GM23338 (cell line): Measurements from ENCODE around the gene RAP1GAP. TPM values are rescaled to one million over a fixed set of nuclear protein-coding genes. Genes with fewer than 3 reads are reported as not detected.

ENCODE experiments used
- ATAC-seq: fragments of 200-7000 bp; cut with Tn5 transposase; 3 replicates; pipeline ENCODE4 v1.9.1; 2020
- DNase-seq: peaks from one replicate; pipeline ENCODE4 v3.0.0-alpha.2; 2015; ENCODE audit warnings: low spot score
- H2AFZ ChIP-seq: fragments of 200-600 bp; sonication (generic); 2 replicates; pipeline ENCODE4 v1.8.0; 2016; ENCODE audit warnings: antibody characterized with exemption, mild to moderate bottlenecking, moderate library complexity
- H3F3A ChIP-seq: fragments of 200-600 bp; sonication (generic); replicated peaks from 2 replicates; pipeline ENCODE4 v1.8.0; 2017; ENCODE audit warnings: antibody characterized with exemption, mixed run types, low read depth
- H3K27ac ChIP-seq: fragments of 200-600 bp; sonication (generic); 2 replicates; pipeline ENCODE4 v1.6.1; 2016; ENCODE audit warnings: low read depth
- H3K27me3 ChIP-seq: fragments of 200-600 bp; sonication (generic); 2 replicates; pipeline ENCODE4 v1.8.0; 2016; ENCODE audit warnings: mild to moderate bottlenecking, mixed run types, moderate library complexity; ENCODE audit not compliant: insufficient read depth
- H3K36me3 ChIP-seq: fragments of 200-600 bp; sonication (generic); 2 replicates; pipeline ENCODE4 v1.8.0; 2016; ENCODE audit warnings: mild to moderate bottlenecking; ENCODE audit not compliant: insufficient read depth
- H3K4me1 ChIP-seq: fragments of 200-600 bp; sonication (generic); 2 replicates; pipeline ENCODE4 v1.8.0; 2016; ENCODE audit warnings: mild to moderate bottlenecking, moderate library complexity; ENCODE audit not compliant: insufficient read depth
- H3K4me2 ChIP-seq: fragments of 200-600 bp; sonication (generic); 2 replicates; pipeline ENCODE4 v1.7.1; 2017; ENCODE audit warnings: mixed run types
- H3K4me3 ChIP-seq: fragments of 200-600 bp; sonication (generic); 2 replicates; pipeline ENCODE4 v1.6.1; 2016; ENCODE audit warnings: mixed run types
- H3K79me2 ChIP-seq: fragments of 200-600 bp; sonication (generic); replicated peaks from 2 replicates; pipeline ENCODE4 v1.8.0; 2017; ENCODE audit warnings: mild to moderate bottlenecking; ENCODE audit not compliant: insufficient read depth
- H3K9me2 ChIP-seq: fragments of 200-600 bp; sonication (generic); 2 replicates; pipeline ENCODE4 v1.8.0; 2017; ENCODE audit not compliant: insufficient read depth
- H4K20me1 ChIP-seq: fragments of 200-600 bp; sonication (generic); replicated peaks from 2 replicates; pipeline ENCODE4 v1.8.0; 2017; ENCODE audit warnings: mild to moderate bottlenecking; ENCODE audit not compliant: insufficient read depth
- H3K27ac Mint-ChIP-seq: 2 replicates; pipeline ENCODE4 v1.8.0; 2020; ENCODE audit warnings: inconsistent platforms, mild to moderate bottlenecking, moderate library complexity, mixed read lengths
- H3K27me3 Mint-ChIP-seq: 3 replicates; pipeline ENCODE4 v1.8.0; 2022; ENCODE audit warnings: low read depth, mild to moderate bottlenecking, moderate library complexity, mixed read lengths, inconsistent platforms; ENCODE audit not compliant: insufficient read depth, poor library complexity
- H3K36me3 Mint-ChIP-seq: 3 replicates; pipeline ENCODE4 v1.8.0; 2021; ENCODE audit warnings: low read depth, mild to moderate bottlenecking, inconsistent platforms, moderate library complexity, mixed read lengths
- H3K4me1 Mint-ChIP-seq: 3 replicates; pipeline ENCODE4 v1.8.0; 2020; ENCODE audit warnings: mild to moderate bottlenecking, inconsistent platforms, mixed read lengths
- H3K4me3 Mint-ChIP-seq: 3 replicates; pipeline ENCODE4 v1.8.0; 2021; ENCODE audit warnings: moderate library complexity, mild to moderate bottlenecking, inconsistent platforms, mixed read lengths
- H3K9me3 Mint-ChIP-seq: 3 replicates; pipeline ENCODE4 v1.8.0; 2020; ENCODE audit warnings: moderate library complexity, mild to moderate bottlenecking, inconsistent platforms, mixed read lengths
- EZH2 ChIP-seq: fragments of 200-600 bp; sonication (generic); IDR thresholded peaks from one replicate; pipeline ENCODE4 v1.8.0; 2017; ENCODE audit warnings: antibody characterized with exemption, mild to moderate bottlenecking, low read depth; ENCODE audit not compliant: unreplicated experiment
- EZH2phosphoT487 ChIP-seq: fragments of 200-600 bp; sonication (generic); IDR thresholded peaks from one replicate; pipeline ENCODE4 v1.8.1; 2018; ENCODE audit warnings: antibody characterized with exemption; ENCODE audit not compliant: unreplicated experiment
- POLR2AphosphoS5 ChIP-seq: IDR thresholded peaks from 2 replicates; pipeline ENCODE4 v1.6.1; 2016; ENCODE audit warnings: antibody characterized with exemption, low read depth
- STAT1 ChIP-seq: IDR thresholded peaks from one replicate; pipeline ENCODE4 v1.6.1; 2016; ENCODE audit warnings: antibody characterized with exemption; ENCODE audit not compliant: unreplicated experiment
- ZNF462 ChIP-seq: fragments of 250-450 bp; sonication (Bioruptor Pico); IDR thresholded peaks from 2 replicates; pipeline ENCODE4 v1.5.0; 2020; ENCODE audit warnings: mild to moderate bottlenecking, moderate library complexity
- polyA plus RNA-seq: library from polyadenylated mRNA; unstranded; fragments of >200 nt; fragmentation: Nextera tagmentation; extraction: Ambion mirVana; gene quantifications from 2 replicates; pipeline ENCODE4 v1.2.1, GENCODE V29; 2016
- total RNA-seq: library from RNA; depleted of rRNA; stranded (reverse); fragments of >200 nt; shearing (Covaris generic); gene quantifications from 2 replicates; pipeline ENCODE4 v1.2.3, GENCODE V29; 2014
- TF ChIP-seq, protein P1 (sequence below): IDR thresholded peaks from 2 replicates; pipeline ENCODE4 v1.6.1; 2016; ENCODE audit warnings: antibody characterized with exemption

The RAP1GAP gene
- total and polyA plus RNA-seq, 2 experiments from 2014 or later: 4.3 to 6.6 TPM

DNA sequence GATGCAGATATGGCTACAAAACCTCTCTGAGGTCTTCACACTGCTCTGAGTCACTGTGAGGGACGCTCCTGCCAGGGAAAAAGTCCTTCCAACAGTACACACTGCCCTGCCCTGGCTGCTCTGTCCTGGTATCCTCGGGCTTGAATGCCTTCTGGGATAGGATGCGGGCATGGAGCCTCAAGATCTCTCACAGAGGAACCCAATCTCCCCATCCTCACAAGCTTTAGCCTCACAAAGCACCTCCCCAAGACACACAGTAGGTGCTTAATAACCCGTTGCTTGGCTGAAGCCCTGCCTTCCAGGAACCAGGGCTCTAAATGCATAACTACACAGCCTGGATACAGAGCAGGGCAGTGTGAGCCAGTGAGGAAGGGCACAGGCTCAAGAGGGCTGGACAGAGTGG lies 9.2 kb downstream of the RAP1GAP start:
- H3K27me3 ChIP-seq: peaks cover 15% of the 10 kb centered on the region
- peak overlapping the region; percentile 80 for H3K4me3 ChIP-seq
- no peak; the same call in 2 of the 3 replicates for ATAC-seq
- no peaks in the 10 kb centered on the region for H3K36me3 ChIP-seq
- peaks cover 22% of the 10 kb centered on the region for H3K27me3 Mint-ChIP-seq
- peaks cover 12% of the 10 kb centered on the region; the same call in 2 of the 3 replicates for H3K4me1 Mint-ChIP-seq
- no peaks in the 10 kb centered on the region for H4K20me1 ChIP-seq
- H3K4me3 Mint-ChIP-seq: peak overlapping the region; percentile 76
- H3K9me2 ChIP-seq: no peaks in the 10 kb centered on the region
- TF ChIP-seq ZNF462: no peak
- TF ChIP-seq, protein P1, sequence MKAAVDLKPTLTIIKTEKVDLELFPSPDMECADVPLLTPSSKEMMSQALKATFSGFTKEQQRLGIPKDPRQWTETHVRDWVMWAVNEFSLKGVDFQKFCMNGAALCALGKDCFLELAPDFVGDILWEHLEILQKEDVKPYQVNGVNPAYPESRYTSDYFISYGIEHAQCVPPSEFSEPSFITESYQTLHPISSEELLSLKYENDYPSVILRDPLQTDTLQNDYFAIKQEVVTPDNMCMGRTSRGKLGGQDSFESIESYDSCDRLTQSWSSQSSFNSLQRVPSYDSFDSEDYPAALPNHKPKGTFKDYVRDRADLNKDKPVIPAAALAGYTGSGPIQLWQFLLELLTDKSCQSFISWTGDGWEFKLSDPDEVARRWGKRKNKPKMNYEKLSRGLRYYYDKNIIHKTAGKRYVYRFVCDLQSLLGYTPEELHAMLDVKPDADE: no peak
- TF ChIP-seq POLR2AphosphoS5: no peak
- no peak for TF ChIP-seq EZH2
- no peak for TF ChIP-seq STAT1
- TF ChIP-seq EZH2phosphoT487: no peak
- H2AFZ ChIP-seq: peak overlapping the region; percentile 96
- H3F3A ChIP-seq: 0 out of 2 replicates have a peak, but pooled peaks cover 4% of the 10 kb centered on the region
- no peaks in the 10 kb centered on the region for H3K79me2 ChIP-seq
- no peak overlapping the region for H3K27ac ChIP-seq
- H3K9me3 Mint-ChIP-seq: no peaks in the 10 kb centered on the region
- no peaks in the 10 kb centered on the region; the same call in 1 of the 2 replicates for H3K4me1 ChIP-seq
- peak overlapping the region; percentile 96 for H3K4me2 ChIP-seq
- H3K27ac Mint-ChIP-seq: no peak overlapping the region
- no peak for DNase-seq
- no peaks in the 10 kb centered on the region for H3K36me3 Mint-ChIP-seq
